HepG2 (cell line): ENCODE data around the gene BRCA2. TPM values are rescaled to one million over a fixed set of nuclear protein-coding genes. Genes with fewer than 3 reads are reported as not detected.

Source experiments
- DBP ChIP-seq: sonication (generic); formaldehyde crosslinking; IDR thresholded peaks from 2 replicates; pipeline ENCODE4 v1.4.0; 2020; ENCODE audit warnings: missing genetic modification reagents; ENCODE audit errors: not compliant biosample characterization
- GLI4 ChIP-seq: sonication (generic); formaldehyde crosslinking; IDR thresholded peaks from 2 replicates; pipeline ENCODE4 v1.5.1; 2020; ENCODE audit warnings: missing genetic modification reagents, mild to moderate bottlenecking, moderate library complexity, borderline replicate concordance
- PBX3 ChIP-seq: sonication (generic); formaldehyde crosslinking; IDR thresholded peaks from 2 replicates; pipeline ENCODE4 v1.8.1; 2023; ENCODE audit warnings: missing genetic modification reagents, inconsistent platforms, borderline replicate concordance
- RARA ChIP-seq: IDR thresholded peaks from 2 replicates; pipeline ENCODE4 v1.6.1; 2016; ENCODE audit warnings: missing genetic modification reagents, missing compliant biosample characterization
- RBFOX2 ChIP-seq: fragments of 200-400 bp; formaldehyde crosslinking; IDR thresholded peaks from 2 replicates; pipeline ENCODE4 v1.6.1; 2017; ENCODE audit warnings: low read depth, mild to moderate bottlenecking, low read length
- SP140L ChIP-seq: sonication (generic); formaldehyde crosslinking; IDR thresholded peaks from 2 replicates; pipeline ENCODE4 v1.4.0; 2020; ENCODE audit warnings: missing genetic modification reagents, borderline replicate concordance
- THYN1 ChIP-seq: sonication (generic); formaldehyde crosslinking; IDR thresholded peaks from 2 replicates; pipeline ENCODE4 v1.8.1; 2023; ENCODE audit warnings: low read depth, mild to moderate bottlenecking, moderate library complexity, missing genetic modification reagents, borderline replicate concordance
- TOPORS ChIP-seq: sonication (generic); formaldehyde crosslinking; IDR thresholded peaks from 2 replicates; pipeline ENCODE4 v1.8.0; 2023; ENCODE audit warnings: mild to moderate bottlenecking, missing genetic modification reagents
- ZNF10 ChIP-seq: sonication (generic); formaldehyde crosslinking; IDR thresholded peaks from 2 replicates; pipeline ENCODE4 v1.4.0; 2020; ENCODE audit warnings: mild to moderate bottlenecking, low read depth, missing genetic modification reagents, borderline replicate concordance
- polyA plus RNA-seq, 8 experiments: library from polyadenylated mRNA; depleted of rRNA in 3 of 8; stranded (reverse) in 7 of 8; unstranded in 1 of 8; fragments of >200 nt; fragmentation: Illumina TruSeq in 4 of 8; extraction: Trizol in 4 of 8; gene quantifications; 2 replicates each; pipeline versions ENCODE4 v1.2.1 to v1.2.3, GENCODE V29; 2011 to 2016; ENCODE audit warnings: low read depth in 4 of 8, missing spikeins in 1 of 8, mixed read lengths in 1 of 8; ENCODE audit not compliant: insufficient read depth in 1 of 8
- total RNA-seq, 5 experiments: library from RNA; depleted of rRNA; stranded (reverse); fragments of >200 nt; fragmentation: Illumina TruSeq; extraction: Trizol; gene quantifications; 2 replicates each; pipeline ENCODE4 v1.2.3, GENCODE V29; 2016; ENCODE audit warnings: low read depth in 1 of 5
- TF ChIP-seq, protein P1 (sequence below): sonication (generic); formaldehyde crosslinking; IDR thresholded peaks from 2 replicates; pipeline ENCODE4 v1.9.0; 2022; ENCODE audit warnings: missing genetic modification reagents, mild to moderate bottlenecking, borderline replicate concordance
- TF ChIP-seq, protein P2 (sequence below): sonication (generic); formaldehyde crosslinking; IDR thresholded peaks from 2 replicates; pipeline ENCODE4 v1.4.0; 2020; ENCODE audit warnings: mild to moderate bottlenecking, missing genetic modification reagents
- TF ChIP-seq, protein P3 (sequence below): sonication (generic); formaldehyde crosslinking; IDR thresholded peaks from 2 replicates; pipeline ENCODE4 v1.4.0; 2020; ENCODE audit warnings: missing genetic modification reagents
- TF ChIP-seq, protein P4 (sequence below): sonication (generic); formaldehyde crosslinking; IDR thresholded peaks from 2 replicates; pipeline ENCODE4 v1.8.0; 2023; ENCODE audit warnings: mild to moderate bottlenecking, missing genetic modification reagents

BRCA2 gene
- total and polyA plus RNA-seq, 2 of the 13 experiments (the other 11 are each of a cell fraction or from before 2014, with no cell fraction given): 3.1 to 24.6 TPM

DNA sequence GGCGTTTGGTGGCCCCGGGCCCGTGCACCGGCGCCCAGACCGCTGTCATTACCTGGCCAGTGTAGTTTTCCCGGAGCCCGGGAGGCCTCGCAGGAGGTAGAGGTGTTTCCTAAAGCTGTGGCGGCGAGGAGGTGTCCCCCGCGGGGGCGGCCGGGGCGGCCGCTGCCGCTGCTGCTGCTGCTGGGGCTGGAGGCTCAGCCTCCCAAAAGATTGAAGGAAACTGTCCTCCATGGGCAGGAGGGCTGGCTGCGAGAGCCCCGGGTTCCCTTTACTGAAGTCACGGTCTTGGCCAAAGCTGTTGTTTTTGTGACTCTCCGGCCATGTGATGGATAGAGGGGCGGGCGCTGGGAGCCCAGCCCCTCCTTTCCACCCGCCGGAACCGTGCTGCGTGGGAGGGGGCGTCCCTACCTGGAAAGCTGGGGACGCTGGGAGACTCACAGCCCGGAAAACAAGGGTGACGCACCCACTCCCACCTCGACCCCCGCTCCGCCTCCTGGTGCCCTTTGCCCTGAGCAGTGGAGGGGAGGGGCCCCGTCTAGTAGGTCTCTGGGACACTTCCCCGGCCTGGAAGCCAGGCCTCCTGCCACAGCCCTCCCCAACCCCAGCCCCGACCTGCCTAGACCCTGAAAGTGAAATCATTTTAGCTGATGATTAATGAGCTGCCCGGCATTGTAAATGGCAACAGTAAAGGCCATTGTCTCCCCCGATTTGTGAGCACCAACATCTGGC is 112.7 kb downstream of the BRCA2 start, which contains the start of gene N4BP2L1 (continued):
- TF ChIP-seq ZNF10 (CRISPR knock-in tag) (no peak), DBP (CRISPR knock-in tag) (no peak), SP140L (CRISPR knock-in tag) (no peak), THYN1 (CRISPR knock-in tag) (no peak), TOPORS (CRISPR knock-in tag) (peak; percentile 52), PBX3 (CRISPR knock-in tag) (0 out of 2 replicates have a peak, but pooled peaks have one; percentile 40), RARA (CRISPR knock-in tag) (peak; percentile 82), GLI4 (CRISPR knock-in tag) (no peak), RBFOX2 (peak; percentile 85)
- TF ChIP-seq, protein P1, sequence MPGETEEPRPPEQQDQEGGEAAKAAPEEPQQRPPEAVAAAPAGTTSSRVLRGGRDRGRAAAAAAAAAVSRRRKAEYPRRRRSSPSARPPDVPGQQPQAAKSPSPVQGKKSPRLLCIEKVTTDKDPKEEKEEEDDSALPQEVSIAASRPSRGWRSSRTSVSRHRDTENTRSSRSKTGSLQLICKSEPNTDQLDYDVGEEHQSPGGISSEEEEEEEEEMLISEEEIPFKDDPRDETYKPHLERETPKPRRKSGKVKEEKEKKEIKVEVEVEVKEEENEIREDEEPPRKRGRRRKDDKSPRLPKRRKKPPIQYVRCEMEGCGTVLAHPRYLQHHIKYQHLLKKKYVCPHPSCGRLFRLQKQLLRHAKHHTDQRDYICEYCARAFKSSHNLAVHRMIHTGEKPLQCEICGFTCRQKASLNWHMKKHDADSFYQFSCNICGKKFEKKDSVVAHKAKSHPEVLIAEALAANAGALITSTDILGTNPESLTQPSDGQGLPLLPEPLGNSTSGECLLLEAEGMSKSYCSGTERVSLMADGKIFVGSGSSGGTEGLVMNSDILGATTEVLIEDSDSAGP (CRISPR knock-in tag): peak; percentile 62; the same call in 1 of the 2 replicates
- TF ChIP-seq, protein P2, sequence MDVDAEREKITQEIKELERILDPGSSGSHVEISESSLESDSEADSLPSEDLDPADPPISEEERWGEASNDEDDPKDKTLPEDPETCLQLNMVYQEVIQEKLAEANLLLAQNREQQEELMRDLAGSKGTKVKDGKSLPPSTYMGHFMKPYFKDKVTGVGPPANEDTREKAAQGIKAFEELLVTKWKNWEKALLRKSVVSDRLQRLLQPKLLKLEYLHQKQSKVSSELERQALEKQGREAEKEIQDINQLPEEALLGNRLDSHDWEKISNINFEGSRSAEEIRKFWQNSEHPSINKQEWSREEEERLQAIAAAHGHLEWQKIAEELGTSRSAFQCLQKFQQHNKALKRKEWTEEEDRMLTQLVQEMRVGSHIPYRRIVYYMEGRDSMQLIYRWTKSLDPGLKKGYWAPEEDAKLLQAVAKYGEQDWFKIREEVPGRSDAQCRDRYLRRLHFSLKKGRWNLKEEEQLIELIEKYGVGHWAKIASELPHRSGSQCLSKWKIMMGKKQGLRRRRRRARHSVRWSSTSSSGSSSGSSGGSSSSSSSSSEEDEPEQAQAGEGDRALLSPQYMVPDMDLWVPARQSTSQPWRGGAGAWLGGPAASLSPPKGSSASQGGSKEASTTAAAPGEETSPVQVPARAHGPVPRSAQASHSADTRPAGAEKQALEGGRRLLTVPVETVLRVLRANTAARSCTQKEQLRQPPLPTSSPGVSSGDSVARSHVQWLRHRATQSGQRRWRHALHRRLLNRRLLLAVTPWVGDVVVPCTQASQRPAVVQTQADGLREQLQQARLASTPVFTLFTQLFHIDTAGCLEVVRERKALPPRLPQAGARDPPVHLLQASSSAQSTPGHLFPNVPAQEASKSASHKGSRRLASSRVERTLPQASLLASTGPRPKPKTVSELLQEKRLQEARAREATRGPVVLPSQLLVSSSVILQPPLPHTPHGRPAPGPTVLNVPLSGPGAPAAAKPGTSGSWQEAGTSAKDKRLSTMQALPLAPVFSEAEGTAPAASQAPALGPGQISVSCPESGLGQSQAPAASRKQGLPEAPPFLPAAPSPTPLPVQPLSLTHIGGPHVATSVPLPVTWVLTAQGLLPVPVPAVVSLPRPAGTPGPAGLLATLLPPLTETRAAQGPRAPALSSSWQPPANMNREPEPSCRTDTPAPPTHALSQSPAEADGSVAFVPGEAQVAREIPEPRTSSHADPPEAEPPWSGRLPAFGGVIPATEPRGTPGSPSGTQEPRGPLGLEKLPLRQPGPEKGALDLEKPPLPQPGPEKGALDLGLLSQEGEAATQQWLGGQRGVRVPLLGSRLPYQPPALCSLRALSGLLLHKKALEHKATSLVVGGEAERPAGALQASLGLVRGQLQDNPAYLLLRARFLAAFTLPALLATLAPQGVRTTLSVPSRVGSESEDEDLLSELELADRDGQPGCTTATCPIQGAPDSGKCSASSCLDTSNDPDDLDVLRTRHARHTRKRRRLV (CRISPR knock-in tag): no peak
- TF ChIP-seq, protein P3, sequence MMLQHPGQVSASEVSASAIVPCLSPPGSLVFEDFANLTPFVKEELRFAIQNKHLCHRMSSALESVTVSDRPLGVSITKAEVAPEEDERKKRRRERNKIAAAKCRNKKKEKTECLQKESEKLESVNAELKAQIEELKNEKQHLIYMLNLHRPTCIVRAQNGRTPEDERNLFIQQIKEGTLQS: peak; percentile 62; the same call in 1 of the 2 replicates
- TF ChIP-seq, protein P4, sequence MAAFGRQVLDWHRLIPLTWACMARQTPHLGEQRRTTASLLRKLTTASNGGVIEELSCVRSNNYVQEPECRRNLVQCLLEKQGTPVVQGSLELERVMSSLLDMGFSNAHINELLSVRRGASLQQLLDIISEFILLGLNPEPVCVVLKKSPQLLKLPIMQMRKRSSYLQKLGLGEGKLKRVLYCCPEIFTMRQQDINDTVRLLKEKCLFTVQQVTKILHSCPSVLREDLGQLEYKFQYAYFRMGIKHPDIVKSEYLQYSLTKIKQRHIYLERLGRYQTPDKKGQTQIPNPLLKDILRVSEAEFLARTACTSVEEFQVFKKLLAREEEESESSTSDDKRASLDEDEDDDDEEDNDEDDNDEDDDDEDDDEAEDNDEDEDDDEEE: no peak
